Measurements from ENCODE around the gene MICA. TPM values are rescaled to one million over a fixed set of nuclear protein-coding genes. Genes with fewer than 3 reads are reported as not detected.

The MICA gene
- total and polyA plus RNA-seq, 4 donors = 3.2 to 9.1 (median 4.2) TPM

DNA sequence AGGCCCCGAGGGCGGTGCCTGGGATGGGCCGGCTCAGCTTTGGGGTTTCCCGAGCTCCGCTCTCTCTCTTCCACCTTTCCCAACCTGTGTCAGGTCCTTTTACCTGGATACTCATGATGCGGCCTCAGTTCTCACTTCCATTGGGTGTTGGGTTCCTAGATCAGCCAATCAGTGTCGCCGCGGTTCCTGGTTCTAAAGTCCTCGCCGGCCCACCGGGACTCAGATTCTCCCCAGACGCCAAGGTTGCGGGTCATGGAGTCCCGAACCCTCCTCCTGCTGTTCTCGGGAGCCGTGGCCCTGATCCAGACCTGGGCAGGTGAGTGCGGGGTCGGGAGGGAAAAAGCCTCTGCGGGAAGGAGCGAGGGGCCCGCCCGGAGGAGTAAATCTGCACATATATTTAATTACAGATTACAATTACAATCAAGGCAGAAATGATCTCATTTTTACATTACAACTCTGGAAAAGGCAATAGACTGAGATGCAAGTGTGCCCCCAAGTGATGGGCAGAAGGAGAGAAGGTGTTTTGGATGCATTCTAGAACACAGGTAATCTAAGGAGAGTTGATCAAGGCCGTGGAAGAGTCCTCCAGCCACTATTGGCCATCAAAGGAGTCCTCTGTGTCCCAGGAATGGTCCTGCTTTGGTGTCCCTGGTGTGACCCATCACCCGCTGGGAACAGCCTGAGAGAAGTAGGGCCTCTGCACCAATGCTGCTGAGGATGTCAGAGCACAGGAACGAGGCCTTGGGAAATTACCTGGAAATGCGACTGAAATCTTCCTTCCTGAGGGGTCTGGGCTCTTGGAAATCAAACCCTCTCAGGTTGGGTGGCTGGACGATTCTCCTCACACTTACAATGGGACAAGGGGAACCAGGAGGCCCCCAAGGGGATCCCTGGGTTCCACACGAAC, 59.8 kb downstream of the MICA start:
- Histone ChIP-seq H3K27ac (ENCODE audit: low read depth in 1 of 2, low read length in 2 of 2) (peak overlapping the region; percentile 62 to 83), H3K9me3 (ENCODE audit: control insufficient read depth in 4 of 4, low read length in 3 of 4) (no peaks in the 10 kb centered on the region), H3K4me3 (ENCODE audit: low read depth in 1 of 3, low read length in 3 of 3) (peak overlapping the region; percentile 62 to 83 (median 71)), H3K36me3 (ENCODE audit: control insufficient read depth in 4 of 4, insufficient read depth in 3 of 4, low read depth in 1 of 4, low read length in 3 of 4) (no peaks in the 10 kb centered on the region), H3K4me1 (ENCODE audit: control insufficient read depth in 4 of 4, insufficient read depth in 4 of 4, low read length in 3 of 4) (peaks cover 3 to 24% (median 13%) of the 10 kb centered on the region in 4 donors), H3K27me3 (ENCODE audit: control insufficient read depth in 4 of 4, insufficient read depth in 4 of 4, low read length in 3 of 4) (no peaks in the 10 kb centered on the region), H3K9ac (ENCODE audit: low read depth in 1 of 2, low read length in 2 of 2) (peak overlapping the region; percentile 69 to 94)
- TF ChIP-seq SP1 (IDR thresholded peaks at IDR 0.05) (peak; percentile 77), TAF1 (conservative IDR thresholded peaks at IDR 0.05) (peak; percentile 98), NR2F2 (IDR thresholded peaks at IDR 0.05) (peak; percentile 58), JUND (IDR thresholded peaks at IDR 0.05) (peak; percentile 30 to 90), RAD21 (IDR thresholded peaks at IDR 0.05) (no peak), EGR1 (IDR thresholded peaks at IDR 0.05; ENCODE audit: low read depth in 2 of 2) (no peak), HNF4G (IDR thresholded peaks at IDR 0.05) (no peak), YY1 (IDR thresholded peaks at IDR 0.05) (peak; percentile 46), RXRA (IDR thresholded peaks at IDR 0.05) (peak; percentile 10 to 13), FOXA1 (IDR thresholded peaks at IDR 0.05) (no peak), HNF4A (conservative IDR thresholded peaks at IDR 0.05) (peak; percentile 60 to 63)
- TF ChIP-seq, protein P1, sequence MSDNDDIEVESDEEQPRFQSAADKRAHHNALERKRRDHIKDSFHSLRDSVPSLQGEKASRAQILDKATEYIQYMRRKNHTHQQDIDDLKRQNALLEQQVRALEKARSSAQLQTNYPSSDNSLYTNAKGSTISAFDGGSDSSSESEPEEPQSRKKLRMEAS (IDR thresholded peaks at IDR 0.05) = no peak
- TF ChIP-seq, protein P2, sequence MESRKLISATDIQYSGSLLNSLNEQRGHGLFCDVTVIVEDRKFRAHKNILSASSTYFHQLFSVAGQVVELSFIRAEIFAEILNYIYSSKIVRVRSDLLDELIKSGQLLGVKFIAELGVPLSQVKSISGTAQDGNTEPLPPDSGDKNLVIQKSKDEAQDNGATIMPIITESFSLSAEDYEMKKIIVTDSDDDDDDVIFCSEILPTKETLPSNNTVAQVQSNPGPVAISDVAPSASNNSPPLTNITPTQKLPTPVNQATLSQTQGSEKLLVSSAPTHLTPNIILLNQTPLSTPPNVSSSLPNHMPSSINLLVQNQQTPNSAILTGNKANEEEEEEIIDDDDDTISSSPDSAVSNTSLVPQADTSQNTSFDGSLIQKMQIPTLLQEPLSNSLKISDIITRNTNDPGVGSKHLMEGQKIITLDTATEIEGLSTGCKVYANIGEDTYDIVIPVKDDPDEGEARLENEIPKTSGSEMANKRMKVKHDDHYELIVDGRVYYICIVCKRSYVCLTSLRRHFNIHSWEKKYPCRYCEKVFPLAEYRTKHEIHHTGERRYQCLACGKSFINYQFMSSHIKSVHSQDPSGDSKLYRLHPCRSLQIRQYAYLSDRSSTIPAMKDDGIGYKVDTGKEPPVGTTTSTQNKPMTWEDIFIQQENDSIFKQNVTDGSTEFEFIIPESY (IDR thresholded peaks at IDR 0.05) = no peak
- TF ChIP-seq, protein P3, sequence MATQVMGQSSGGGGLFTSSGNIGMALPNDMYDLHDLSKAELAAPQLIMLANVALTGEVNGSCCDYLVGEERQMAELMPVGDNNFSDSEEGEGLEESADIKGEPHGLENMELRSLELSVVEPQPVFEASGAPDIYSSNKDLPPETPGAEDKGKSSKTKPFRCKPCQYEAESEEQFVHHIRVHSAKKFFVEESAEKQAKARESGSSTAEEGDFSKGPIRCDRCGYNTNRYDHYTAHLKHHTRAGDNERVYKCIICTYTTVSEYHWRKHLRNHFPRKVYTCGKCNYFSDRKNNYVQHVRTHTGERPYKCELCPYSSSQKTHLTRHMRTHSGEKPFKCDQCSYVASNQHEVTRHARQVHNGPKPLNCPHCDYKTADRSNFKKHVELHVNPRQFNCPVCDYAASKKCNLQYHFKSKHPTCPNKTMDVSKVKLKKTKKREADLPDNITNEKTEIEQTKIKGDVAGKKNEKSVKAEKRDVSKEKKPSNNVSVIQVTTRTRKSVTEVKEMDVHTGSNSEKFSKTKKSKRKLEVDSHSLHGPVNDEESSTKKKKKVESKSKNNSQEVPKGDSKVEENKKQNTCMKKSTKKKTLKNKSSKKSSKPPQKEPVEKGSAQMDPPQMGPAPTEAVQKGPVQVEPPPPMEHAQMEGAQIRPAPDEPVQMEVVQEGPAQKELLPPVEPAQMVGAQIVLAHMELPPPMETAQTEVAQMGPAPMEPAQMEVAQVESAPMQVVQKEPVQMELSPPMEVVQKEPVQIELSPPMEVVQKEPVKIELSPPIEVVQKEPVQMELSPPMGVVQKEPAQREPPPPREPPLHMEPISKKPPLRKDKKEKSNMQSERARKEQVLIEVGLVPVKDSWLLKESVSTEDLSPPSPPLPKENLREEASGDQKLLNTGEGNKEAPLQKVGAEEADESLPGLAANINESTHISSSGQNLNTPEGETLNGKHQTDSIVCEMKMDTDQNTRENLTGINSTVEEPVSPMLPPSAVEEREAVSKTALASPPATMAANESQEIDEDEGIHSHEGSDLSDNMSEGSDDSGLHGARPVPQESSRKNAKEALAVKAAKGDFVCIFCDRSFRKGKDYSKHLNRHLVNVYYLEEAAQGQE (IDR thresholded peaks at IDR 0.05) = peak; percentile 94
- TF ChIP-seq, protein P4, sequence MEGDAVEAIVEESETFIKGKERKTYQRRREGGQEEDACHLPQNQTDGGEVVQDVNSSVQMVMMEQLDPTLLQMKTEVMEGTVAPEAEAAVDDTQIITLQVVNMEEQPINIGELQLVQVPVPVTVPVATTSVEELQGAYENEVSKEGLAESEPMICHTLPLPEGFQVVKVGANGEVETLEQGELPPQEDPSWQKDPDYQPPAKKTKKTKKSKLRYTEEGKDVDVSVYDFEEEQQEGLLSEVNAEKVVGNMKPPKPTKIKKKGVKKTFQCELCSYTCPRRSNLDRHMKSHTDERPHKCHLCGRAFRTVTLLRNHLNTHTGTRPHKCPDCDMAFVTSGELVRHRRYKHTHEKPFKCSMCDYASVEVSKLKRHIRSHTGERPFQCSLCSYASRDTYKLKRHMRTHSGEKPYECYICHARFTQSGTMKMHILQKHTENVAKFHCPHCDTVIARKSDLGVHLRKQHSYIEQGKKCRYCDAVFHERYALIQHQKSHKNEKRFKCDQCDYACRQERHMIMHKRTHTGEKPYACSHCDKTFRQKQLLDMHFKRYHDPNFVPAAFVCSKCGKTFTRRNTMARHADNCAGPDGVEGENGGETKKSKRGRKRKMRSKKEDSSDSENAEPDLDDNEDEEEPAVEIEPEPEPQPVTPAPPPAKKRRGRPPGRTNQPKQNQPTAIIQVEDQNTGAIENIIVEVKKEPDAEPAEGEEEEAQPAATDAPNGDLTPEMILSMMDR (IDR thresholded peaks at IDR 0.05; ENCODE audit: low read depth, low read length, missing input control) = no peak
- DNase-seq (ENCODE audit: low spot score) = peak; percentile 76
- WGBS = 13% methylated on average over 29 of the region's 29 CpGs

Measured in liver (tissue), 9 donors.